Endothelial cell of umbilical vein (primary cell): ENCODE measurements around the gene ZC3HAV1L.
"Not testable (repeated sequence)": the region's sequence is repeated elsewhere in the genome, so short reads cannot be mapped to it uniquely, and the experiment has no call there.

Experiments
- POLR2A ChIP-seq: IDR thresholded peaks from 2 replicates; pipeline ENCODE4 v1.6.1; 2012; ENCODE audit warnings: low read depth, mild to moderate bottlenecking, control low read depth, low read length
- TF ChIP-seq, protein P1 (sequence below), 2 donors: IDR thresholded peaks; 1 replicate in 1 of 2; 2 replicates in 1 of 2; pipeline ENCODE4 v1.5.1; 2011; ENCODE audit warnings: low read length in 2 of 2, mild to moderate bottlenecking in 2 of 2, moderate library complexity in 2 of 2, control low read depth in 1 of 2, inconsistent platforms in 1 of 2, low read depth in 1 of 2; ENCODE audit not compliant: insufficient read depth in 1 of 2; ENCODE audit errors: extremely low read depth in 1 of 2

- TF ChIP-seq, protein P1, sequence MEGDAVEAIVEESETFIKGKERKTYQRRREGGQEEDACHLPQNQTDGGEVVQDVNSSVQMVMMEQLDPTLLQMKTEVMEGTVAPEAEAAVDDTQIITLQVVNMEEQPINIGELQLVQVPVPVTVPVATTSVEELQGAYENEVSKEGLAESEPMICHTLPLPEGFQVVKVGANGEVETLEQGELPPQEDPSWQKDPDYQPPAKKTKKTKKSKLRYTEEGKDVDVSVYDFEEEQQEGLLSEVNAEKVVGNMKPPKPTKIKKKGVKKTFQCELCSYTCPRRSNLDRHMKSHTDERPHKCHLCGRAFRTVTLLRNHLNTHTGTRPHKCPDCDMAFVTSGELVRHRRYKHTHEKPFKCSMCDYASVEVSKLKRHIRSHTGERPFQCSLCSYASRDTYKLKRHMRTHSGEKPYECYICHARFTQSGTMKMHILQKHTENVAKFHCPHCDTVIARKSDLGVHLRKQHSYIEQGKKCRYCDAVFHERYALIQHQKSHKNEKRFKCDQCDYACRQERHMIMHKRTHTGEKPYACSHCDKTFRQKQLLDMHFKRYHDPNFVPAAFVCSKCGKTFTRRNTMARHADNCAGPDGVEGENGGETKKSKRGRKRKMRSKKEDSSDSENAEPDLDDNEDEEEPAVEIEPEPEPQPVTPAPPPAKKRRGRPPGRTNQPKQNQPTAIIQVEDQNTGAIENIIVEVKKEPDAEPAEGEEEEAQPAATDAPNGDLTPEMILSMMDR (IDR thresholded peaks at IDR 0.05; ENCODE audit: extremely low read depth in 1 of 2, insufficient read depth in 1 of 2, low read depth in 1 of 2, low read length in 2 of 2) = not testable (repeated sequence)
- not testable (repeated sequence) for TF ChIP-seq POLR2A
Observed at GRCh38 chr7:139025861-139026260, 10.0 kb downstream of the ZC3HAV1L start.
